Neural progenitor cell (in vitro differentiated cells): ENCODE data around the gene TGFBR3. TPM values are rescaled to one million over a fixed set of nuclear protein-coding genes. Genes with fewer than 3 reads are reported as not detected.

ENCODE experiments used
- DNase-seq: peaks from one replicate; pipeline ENCODE4 v3.0.0-alpha.2; 2016; ENCODE audit warnings: low spot score
- H2AFZ ChIP-seq: fragments of 200-600 bp; sonication (generic); replicated peaks from 2 replicates; pipeline ENCODE4 v1.6.1; 2016; ENCODE audit warnings: antibody characterized with exemption
- H3F3A ChIP-seq: fragments of 200-600 bp; sonication (generic); 2 replicates; pipeline ENCODE4 v1.6.1; 2016; ENCODE audit warnings: antibody characterized with exemption, low read depth
- H3K27ac ChIP-seq: fragments of 200-600 bp; sonication (generic); 2 replicates; pipeline ENCODE4 v1.5.1; 2016; ENCODE audit warnings: mild to moderate bottlenecking
- H3K27me3 ChIP-seq: fragments of 200-600 bp; sonication (generic); 2 replicates; pipeline ENCODE4 v1.6.1; 2016; ENCODE audit warnings: mild to moderate bottlenecking, moderate library complexity
- H3K36me3 ChIP-seq: fragments of 200-600 bp; sonication (generic); 2 replicates; pipeline ENCODE4 v1.5.1; 2016
- H3K4me1 ChIP-seq: fragments of 200-600 bp; sonication (generic); 2 replicates; pipeline ENCODE4 v1.6.1; 2016; ENCODE audit warnings: mixed run types
- H3K4me2 ChIP-seq: fragments of 200-600 bp; sonication (generic); 2 replicates; pipeline ENCODE4 v1.6.1; 2016
- H3K4me3 ChIP-seq: fragments of 200-600 bp; sonication (generic); 2 replicates; pipeline ENCODE4 v1.5.1; 2016
- H3K79me2 ChIP-seq: fragments of 200-600 bp; sonication (generic); 2 replicates; pipeline ENCODE4 v1.6.1; 2016; ENCODE audit warnings: low read depth
- H3K9ac ChIP-seq: fragments of 200-600 bp; sonication (generic); 2 replicates; pipeline ENCODE4 v1.6.1; 2016
- H3K9me3 ChIP-seq: fragments of 200-600 bp; sonication (generic); 2 replicates; pipeline ENCODE4 v1.5.1; 2016; ENCODE audit warnings: low read depth
- H4K20me1 ChIP-seq: fragments of 200-600 bp; sonication (generic); 2 replicates; pipeline ENCODE4 v1.6.1; 2016; ENCODE audit warnings: low read depth
- H3K27ac Mint-ChIP-seq: 3 replicates; pipeline ENCODE4 v1.8.0; 2021; ENCODE audit warnings: mixed read lengths
- H3K27me3 Mint-ChIP-seq: 2 replicates; pipeline ENCODE4 v1.8.0; 2022; ENCODE audit warnings: low read depth, mild to moderate bottlenecking, inconsistent platforms, moderate library complexity, mixed read lengths; ENCODE audit not compliant: insufficient read depth
- H3K36me3 Mint-ChIP-seq: 3 replicates; pipeline ENCODE4 v1.8.0; 2021; ENCODE audit warnings: mixed read lengths
- H3K4me1 Mint-ChIP-seq: 3 replicates; pipeline ENCODE4 v1.8.0; 2021; ENCODE audit warnings: mixed read lengths
- H3K4me3 Mint-ChIP-seq: 3 replicates; pipeline ENCODE4 v1.8.0; 2021; ENCODE audit warnings: mild to moderate bottlenecking, moderate library complexity, mixed read lengths
- H3K9me3 Mint-ChIP-seq: 3 replicates; pipeline ENCODE4 v1.8.0; 2020; ENCODE audit warnings: mixed read lengths
- EZH2 ChIP-seq: fragments of 200-600 bp; sonication (generic); IDR thresholded peaks from 2 replicates; pipeline ENCODE4 v1.6.1; 2017; ENCODE audit warnings: antibody characterized with exemption, mild to moderate bottlenecking, moderate library complexity
- EZH2phosphoT487 ChIP-seq: fragments of 200-600 bp; sonication (generic); IDR thresholded peaks from 2 replicates; pipeline ENCODE4 v1.6.1; 2017; ENCODE audit warnings: antibody characterized with exemption
- total RNA-seq: library from RNA; depleted of rRNA; stranded (reverse); fragments of >200 nt; gene quantifications from 2 replicates; pipeline ENCODE4 v1.2.3, GENCODE V29; 2015; ENCODE audit warnings: low replicate concordance
- TF ChIP-seq, protein P1 (sequence below): fragments of 200-600 bp; sonication (generic); IDR thresholded peaks from 2 replicates; pipeline ENCODE4 v1.5.1; 2017; ENCODE audit warnings: antibody characterized with exemption, mild to moderate bottlenecking

The TGFBR3 gene
- total RNA-seq, 1 donor from 2014 or later, result 11.8 TPM

DNA sequence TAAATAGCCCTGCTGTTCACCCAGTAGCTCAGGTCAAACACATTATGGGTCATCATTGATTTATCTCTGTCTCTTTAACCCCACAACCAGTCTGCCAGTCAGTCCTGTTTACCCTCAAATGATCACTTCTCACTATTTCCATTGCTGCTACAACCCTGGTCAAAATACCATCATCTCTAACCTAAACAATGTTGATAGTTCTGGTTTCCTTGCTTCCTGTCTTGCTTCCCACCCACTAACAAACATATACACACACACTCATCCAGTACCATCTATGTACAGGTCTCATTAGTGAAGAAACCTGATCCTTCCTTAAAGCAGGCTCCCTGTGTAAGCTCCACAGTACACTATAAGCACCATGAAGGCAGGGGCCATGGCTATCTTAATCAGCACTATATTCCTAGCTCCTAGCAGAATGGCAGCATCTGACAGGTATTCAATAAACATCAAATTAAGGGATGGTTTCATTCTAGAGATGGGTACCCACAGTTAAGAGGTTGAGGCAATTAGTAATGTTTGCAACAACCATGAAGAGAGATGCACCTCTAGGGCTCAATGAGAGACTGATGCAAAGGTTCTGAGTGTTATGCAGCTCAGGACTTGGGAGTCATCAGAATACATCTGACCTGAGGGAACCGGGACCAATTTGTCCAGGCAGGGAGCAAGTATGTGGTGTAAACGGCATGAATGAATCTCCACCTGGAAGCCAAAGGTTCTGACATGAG, 10.0 kb upstream of the TGFBR3 start:
- Mint-ChIP-seq H3K4me1 (peaks cover 13% of the 10 kb centered on the region), H3K4me3 (no peak overlapping the region), H3K27ac (no peak overlapping the region), H3K36me3 (no peaks in the 10 kb centered on the region), H3K27me3 (no peaks in the 10 kb centered on the region), H3K9me3 (peaks cover 4% of the 10 kb centered on the region)
- no peaks in the 10 kb centered on the region for H4K20me1 ChIP-seq
- H3K79me2 ChIP-seq, result no peaks in the 10 kb centered on the region
- no peaks in the 10 kb centered on the region for H3F3A ChIP-seq
- no peak overlapping the region for H3K27ac ChIP-seq
- H3K27me3 ChIP-seq, result no peaks in the 10 kb centered on the region
- TF ChIP-seq, protein P1, sequence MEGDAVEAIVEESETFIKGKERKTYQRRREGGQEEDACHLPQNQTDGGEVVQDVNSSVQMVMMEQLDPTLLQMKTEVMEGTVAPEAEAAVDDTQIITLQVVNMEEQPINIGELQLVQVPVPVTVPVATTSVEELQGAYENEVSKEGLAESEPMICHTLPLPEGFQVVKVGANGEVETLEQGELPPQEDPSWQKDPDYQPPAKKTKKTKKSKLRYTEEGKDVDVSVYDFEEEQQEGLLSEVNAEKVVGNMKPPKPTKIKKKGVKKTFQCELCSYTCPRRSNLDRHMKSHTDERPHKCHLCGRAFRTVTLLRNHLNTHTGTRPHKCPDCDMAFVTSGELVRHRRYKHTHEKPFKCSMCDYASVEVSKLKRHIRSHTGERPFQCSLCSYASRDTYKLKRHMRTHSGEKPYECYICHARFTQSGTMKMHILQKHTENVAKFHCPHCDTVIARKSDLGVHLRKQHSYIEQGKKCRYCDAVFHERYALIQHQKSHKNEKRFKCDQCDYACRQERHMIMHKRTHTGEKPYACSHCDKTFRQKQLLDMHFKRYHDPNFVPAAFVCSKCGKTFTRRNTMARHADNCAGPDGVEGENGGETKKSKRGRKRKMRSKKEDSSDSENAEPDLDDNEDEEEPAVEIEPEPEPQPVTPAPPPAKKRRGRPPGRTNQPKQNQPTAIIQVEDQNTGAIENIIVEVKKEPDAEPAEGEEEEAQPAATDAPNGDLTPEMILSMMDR, result no peak
- TF ChIP-seq EZH2phosphoT487, result no peak
- TF ChIP-seq EZH2, result no peak
- H3K36me3 ChIP-seq, result no peaks in the 10 kb centered on the region
- H3K4me2 ChIP-seq, result no peak overlapping the region
- H3K4me3 ChIP-seq, result no peak overlapping the region
- no peak for DNase-seq
- H3K4me1 ChIP-seq, result peaks cover 16% of the 10 kb centered on the region
- H3K9me3 ChIP-seq, result no peaks in the 10 kb centered on the region
- no peak overlapping the region for H3K9ac ChIP-seq
- H2AFZ ChIP-seq, result no peak overlapping the region

DNA sequence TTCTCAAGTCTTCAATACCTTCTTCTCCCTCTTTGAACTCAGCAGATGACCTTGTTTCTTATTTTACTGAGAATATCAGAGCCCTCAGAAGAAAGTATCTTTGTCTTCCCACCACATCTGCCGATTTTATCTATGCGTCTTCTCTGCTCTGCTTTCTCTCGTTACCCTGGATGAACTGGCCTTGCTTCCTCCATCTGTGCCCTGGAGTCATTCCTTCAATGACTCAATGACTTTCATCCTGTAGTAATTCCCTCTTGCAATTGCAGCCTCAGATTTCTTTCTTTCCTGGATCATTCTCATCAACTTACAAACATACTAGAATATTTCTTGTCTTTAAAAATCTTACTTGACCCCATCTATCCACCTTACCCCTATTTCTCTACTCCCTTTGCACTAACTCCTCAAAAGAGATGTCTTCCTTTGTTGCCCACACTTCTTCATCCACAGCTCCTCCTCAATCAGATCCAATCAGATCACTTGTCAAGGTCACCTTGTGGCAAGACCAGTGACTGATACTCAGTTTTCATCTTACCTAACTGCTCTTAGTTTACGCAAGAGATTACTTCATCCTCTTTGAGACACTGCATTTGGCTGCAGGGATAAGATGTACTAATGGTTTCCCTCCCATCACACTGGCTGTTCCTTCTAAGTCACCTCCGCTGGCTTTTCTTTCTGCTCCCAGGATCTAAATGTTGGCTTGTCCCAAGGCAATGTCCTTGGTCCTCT, 8.2 kb upstream of the TGFBR3 start:
- H3K36me3 Mint-ChIP-seq, result no peaks in the 10 kb centered on the region
- Histone ChIP-seq H2AFZ (no peak overlapping the region), H3K4me3 (no peak overlapping the region), H3K4me1 (peaks cover 16% of the 10 kb centered on the region), H3K27me3 (no peaks in the 10 kb centered on the region), H3K9ac (no peak overlapping the region), H3F3A (no peaks in the 10 kb centered on the region), H3K79me2 (no peaks in the 10 kb centered on the region), H3K36me3 (no peaks in the 10 kb centered on the region), H3K9me3 (no peaks in the 10 kb centered on the region), H3K4me2 (no peak overlapping the region), H3K27ac (no peak overlapping the region), H4K20me1 (no peaks in the 10 kb centered on the region)
- peaks cover 16% of the 10 kb centered on the region for H3K4me1 Mint-ChIP-seq
- TF ChIP-seq EZH2phosphoT487, result no peak
- no peak for TF ChIP-seq EZH2
- H3K4me3 Mint-ChIP-seq, result no peak overlapping the region
- H3K9me3 Mint-ChIP-seq, result peaks cover 4% of the 10 kb centered on the region
- H3K27ac Mint-ChIP-seq, result no peak overlapping the region
- H3K27me3 Mint-ChIP-seq, result peaks cover under 1% of the 10 kb centered on the region
- DNase-seq, result no peak

DNA sequence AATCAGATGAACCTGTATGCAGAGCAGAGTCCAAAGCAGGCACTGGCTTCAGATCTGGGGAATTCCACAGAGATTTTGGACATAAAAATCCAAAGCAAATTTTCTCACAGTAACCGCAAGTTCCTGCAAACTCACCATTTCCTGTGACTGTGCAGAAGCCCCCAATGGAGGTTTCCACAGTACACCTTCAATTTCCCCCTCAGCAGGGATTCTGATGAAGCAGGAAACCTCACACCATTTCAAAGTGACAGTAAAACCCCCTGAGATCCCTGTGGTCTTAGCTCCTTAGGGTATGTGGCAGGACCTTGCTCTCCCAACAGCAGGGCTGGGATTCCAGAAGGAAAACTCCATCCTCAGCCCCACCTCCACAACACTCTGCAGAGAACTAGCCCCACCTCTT, 6.0 kb upstream of the TGFBR3 start:
- no peaks in the 10 kb centered on the region for H3K9me3 ChIP-seq
- H2AFZ ChIP-seq, result peak overlapping the region; percentile 52
- DNase-seq, result peak; percentile 22

More for the DNA sequence above, 6.0 kb upstream of the TGFBR3 start:
- Histone ChIP-seq H4K20me1 (no peaks in the 10 kb centered on the region), H3K79me2 (no peaks in the 10 kb centered on the region), H3F3A (no peaks in the 10 kb centered on the region), H3K27me3 (peaks cover 9% of the 10 kb centered on the region), H3K4me1 (peaks cover 11% of the 10 kb centered on the region), H3K36me3 (no peaks in the 10 kb centered on the region), H3K27ac (no peak overlapping the region), H3K9ac (no peak overlapping the region), H3K4me3 (no peak overlapping the region), H3K4me2 (no peak overlapping the region)
- no peaks in the 10 kb centered on the region for H3K36me3 Mint-ChIP-seq
- H3K27ac Mint-ChIP-seq, result no peak overlapping the region
- H3K4me3 Mint-ChIP-seq, result no peak overlapping the region
- peaks cover 4% of the 10 kb centered on the region for H3K9me3 Mint-ChIP-seq
- H3K4me1 Mint-ChIP-seq, result peaks cover 14% of the 10 kb centered on the region
- peaks cover 5% of the 10 kb centered on the region for H3K27me3 Mint-ChIP-seq
- TF ChIP-seq, protein P1, result no peak
- TF ChIP-seq EZH2phosphoT487 (no peak), EZH2 (no peak)
